NCI-H1048 (cell line): ENCODE measurements around the gene CYP19A1.

Experiments
- DNase-seq: peaks from one replicate; lab custom pipeline; 2025; lab: John Stamatoyannopoulos, UW

Gene CYP19A1

DNA sequence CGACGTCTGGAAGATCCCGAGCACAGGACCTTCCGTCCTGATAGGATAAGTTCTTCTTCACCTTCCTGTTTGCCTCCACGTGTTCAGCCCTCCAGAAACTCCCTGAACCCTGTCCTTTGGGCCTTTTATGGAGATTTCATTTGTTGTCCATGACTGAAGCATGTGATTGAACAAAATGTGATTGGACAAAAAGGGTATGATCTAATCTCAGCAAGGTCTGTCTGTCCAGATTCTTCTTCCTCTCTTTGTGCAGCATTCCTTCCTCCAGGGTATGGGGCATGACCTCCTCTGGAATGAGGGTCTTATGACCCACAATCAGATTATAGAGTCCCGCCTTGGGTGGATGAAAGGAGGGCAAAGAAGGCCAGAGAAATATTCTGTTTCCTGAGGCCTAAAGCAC lies at the start of gene CYP19A1:
Gene CYP19A1, minus strand, starts transcription at position 101 of the 400 bp plus-strand sequence. CDS start 95,684 bp downstream, outside the sequence.
- DNase-seq, result no peak

DNA sequence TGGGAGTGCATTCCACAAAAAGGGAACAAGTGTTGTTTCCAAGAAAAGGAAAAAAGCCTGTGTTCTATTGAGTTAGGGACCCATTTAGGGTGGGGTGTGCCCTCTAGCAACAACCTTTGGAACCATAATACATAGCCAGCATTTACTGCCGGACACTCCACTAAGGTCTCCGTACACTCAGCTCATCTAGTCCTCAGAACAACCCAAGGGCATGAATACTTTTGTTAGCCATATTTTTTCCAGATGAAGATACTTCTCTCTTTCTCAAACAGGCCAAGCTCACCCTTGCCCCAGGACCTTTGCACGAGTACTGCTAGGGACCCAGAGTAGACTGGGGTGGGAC lies 49.3 kb upstream of the CYP19A1 start:
- DNase-seq, result no peak

DNA sequence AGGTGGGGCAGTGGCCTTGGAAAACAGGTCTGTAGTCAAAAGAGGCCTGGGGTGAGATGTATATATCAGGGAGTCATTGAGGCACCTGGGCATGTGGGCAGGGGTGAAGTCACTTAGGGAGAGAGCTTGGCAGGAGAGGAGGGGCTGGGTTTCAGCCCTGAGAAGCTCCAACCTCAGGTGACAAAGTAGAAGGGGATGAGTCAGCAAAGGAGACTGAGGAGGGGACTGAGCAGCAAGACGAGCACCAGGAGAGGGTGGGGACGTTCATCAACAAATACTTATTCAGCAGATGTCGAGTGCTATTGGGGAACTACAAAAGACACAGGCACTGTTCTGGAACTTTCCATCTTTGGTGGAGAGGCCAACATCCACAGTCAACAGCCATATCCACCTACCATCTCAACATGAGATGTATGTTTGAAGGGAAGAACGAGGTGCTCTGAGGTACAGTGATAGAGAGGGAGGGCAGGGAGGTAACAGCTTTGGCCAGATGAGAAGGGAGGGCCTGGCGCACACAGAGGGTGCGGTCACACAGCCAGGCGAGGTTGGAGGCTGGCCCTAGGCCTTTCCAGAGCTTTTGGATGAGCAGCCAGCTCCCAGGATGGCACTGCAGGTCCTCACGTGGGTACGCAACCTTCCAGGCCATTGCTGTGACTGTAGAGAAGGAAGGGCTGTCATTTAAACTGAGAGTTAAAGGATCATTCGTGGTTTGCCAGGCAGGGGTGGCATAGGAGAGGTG lies 48.7 kb upstream of the CYP19A1 start:
- DNase-seq, result no peak

GRCh38 chr15:51386486-51386885 lies 48.1 kb upstream of the CYP19A1 start:
- DNase-seq, result no peak

GRCh38 chr15:51386029-51386428 lies 47.6 kb upstream of the CYP19A1 start:
- no peak for DNase-seq

- no peak for DNase-seq
These were observed 44.4 kb upstream of the CYP19A1 start for GRCh38 chr15:51382787-51383186.

GRCh38 chr15:51380999-51381806 lies 42.8 kb upstream of the CYP19A1 start:
- DNase-seq, result peak; percentile 31

DNA sequence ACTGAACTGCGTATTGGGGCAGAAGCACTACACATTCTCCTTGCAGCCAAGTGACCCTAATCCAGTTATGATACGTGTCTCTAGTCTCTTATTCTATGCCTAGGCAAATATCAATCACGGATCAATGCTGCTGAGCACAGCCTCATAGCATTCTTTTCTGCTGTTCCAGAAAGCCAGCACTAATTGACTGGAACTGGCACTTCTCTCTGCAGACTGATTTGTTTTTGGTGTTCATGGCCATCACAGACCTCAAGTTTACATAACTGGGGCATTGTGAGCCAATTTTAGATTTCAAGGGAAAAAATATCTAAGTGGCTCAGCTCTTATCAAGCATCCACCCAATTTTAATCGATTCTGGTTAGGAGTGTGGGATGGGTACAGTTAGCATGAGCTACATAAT lies 41.0 kb upstream of the CYP19A1 start:
- no peak for DNase-seq

DNA sequence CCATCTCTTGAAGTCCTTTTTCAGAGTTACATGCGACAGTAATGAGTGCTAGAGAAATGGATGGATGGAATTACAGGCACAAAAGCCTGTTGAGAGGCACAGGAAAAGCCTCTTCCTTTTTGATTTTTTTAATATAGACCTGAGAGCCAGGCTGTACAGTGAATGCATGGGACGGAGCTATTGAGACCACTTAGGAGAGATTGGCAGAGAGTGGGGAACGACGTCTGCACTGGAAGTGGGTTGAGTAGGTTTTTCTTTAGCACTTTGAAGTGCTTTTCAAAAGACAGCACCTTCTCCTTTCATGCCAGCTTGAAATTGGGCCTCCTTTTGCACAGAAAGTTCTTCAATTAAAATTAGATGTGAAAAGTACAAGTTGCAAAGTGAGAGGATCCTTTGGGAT lies 40.0 kb upstream of the CYP19A1 start:
- no peak for DNase-seq

GRCh38 chr15:51377038-51377786 lies 38.8 kb upstream of the CYP19A1 start:
- no peak for DNase-seq

DNA sequence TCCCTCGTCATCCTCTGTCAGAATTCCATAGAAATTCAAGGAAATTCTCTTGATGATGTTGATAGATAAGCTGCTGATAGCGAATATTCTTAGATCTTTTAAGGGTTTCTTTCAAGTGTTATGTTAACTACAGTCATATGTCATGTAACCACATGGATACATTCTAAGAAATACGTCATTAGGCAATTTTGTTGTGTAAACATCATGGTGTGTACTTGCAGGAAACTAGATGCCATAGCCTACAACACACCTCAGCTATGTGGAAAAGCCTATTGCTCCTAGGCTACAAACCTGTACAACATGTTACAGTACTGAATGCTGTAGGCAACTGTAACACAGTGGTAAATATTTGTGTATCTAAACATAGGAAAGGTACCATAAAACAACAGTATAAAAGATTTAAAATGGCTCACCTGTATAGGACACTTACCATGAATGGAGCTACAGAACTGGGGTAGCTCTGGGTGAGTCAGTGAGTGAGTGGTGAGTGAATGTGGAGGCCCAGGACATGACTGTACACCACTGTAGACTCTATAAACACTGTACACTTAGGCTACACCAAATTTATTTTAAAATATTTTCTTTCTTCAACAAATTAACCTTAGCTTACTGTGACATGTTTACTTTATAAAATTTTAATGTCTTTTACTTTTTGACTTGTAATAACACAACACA lies 37.7 kb upstream of the CYP19A1 start:
- DNase-seq, result no peak

- no peak for DNase-seq
These were observed 35.7 kb upstream of the CYP19A1 start for GRCh38 chr15:51374131-51374530.

DNA sequence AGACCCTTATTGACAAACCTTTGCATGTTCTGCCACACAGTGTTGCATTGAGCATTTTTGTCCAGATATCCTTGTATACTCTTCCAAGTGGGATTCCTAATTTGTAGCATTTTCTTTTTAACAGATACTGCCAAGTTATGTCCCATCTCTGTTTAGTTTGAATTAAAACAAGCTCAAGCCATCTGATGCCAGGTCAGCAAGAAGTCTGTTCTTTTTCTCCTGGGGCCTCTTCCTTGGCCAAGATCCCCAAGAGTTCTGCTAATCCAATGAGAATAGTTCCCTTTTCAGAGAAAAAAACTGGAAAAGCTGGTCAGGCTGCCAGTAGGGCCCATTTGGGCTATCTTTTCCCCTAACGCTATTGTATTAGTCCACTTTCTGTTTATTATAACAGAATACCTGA lies 32.9 kb upstream of the CYP19A1 start:
- DNase-seq, result no peak

DNA sequence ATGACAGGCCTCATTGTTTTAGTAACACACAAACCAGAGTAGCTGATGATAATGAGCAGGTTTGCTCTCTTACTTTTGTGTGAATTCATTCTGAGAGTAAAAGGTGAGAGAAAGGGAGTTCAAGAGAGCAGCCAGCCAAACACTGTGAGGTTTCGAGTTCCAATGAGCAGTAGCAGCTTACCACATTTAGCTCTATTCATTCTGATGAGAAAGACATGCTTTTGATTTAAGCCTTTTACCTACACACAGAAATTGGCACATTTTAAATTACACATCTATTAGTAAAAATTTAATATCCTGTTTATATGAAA lies 31.0 kb upstream of the CYP19A1 start:
- DNase-seq, result no peak

- DNase-seq, result peak; percentile 61
These were observed 30.5 kb upstream of the CYP19A1 start for GRCh38 chr15:51368751-51369450.

- DNase-seq, result no peak
These were observed 29.9 kb upstream of the CYP19A1 start for GRCh38 chr15:51368307-51368706.

- no peak for DNase-seq
These were observed 29.1 kb upstream of the CYP19A1 start for GRCh38 chr15:51367322-51367976.

GRCh38 chr15:51366920-51367319 lies 28.5 kb upstream of the CYP19A1 start:
- no peak for DNase-seq

- DNase-seq, result no peak
These were observed 27.7 kb upstream of the CYP19A1 start for GRCh38 chr15:51366071-51366470.

GRCh38 chr15:51365417-51365816 lies 27.0 kb upstream of the CYP19A1 start:
- DNase-seq, result no peak

DNA sequence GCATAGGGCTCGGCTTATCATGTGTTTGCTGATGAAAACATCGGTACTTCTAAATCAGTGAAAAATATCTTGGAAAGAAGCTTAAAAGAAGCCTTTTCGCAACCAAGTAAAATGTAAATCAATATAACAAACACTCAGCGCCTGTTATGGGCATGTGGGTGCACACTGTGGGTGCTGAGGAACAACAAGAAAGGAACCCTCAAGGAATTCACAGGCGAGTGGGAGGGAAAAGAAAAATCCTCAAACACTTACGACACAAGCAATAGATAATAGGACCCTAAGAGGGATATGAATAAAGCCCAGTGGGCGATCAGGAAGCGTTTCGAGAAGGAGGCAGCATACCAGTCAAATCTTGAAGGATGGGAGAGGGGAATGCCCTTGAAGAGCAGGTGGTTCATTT lies 25.0 kb upstream of the CYP19A1 start:
- DNase-seq, result no peak
